Spleen (tissue), 7 donors: Measurements from ENCODE around the gene MEIKIN.

Experiments
- POLR2A ChIP-seq, 3 donors: fragments of 450-650 bp; IDR thresholded peaks; one replicate each; pipeline ENCODE4 v1.5.1; 2017; ENCODE audit warnings: antibody characterized with exemption in 3 of 3, mild to moderate bottlenecking in 1 of 3
- POLR2AphosphoS5 ChIP-seq, 3 donors: sonication (generic); formaldehyde crosslinking; IDR thresholded peaks; one replicate each; pipeline ENCODE4 v1.5.1; 2017; ENCODE audit warnings: antibody characterized with exemption in 3 of 3
- TF ChIP-seq, protein P1 (sequence below), 11 experiments: fragments of 200-600 bp in 7 of 11; fragments of 450-650 bp in 4 of 11; sonication (generic) in 4 of 11; IDR thresholded peaks in 8 of 11; conservative IDR thresholded peaks in 3 of 11; 1 replicate in 7 of 11; 2 replicates in 4 of 11; pipeline versions ENCODE4 v1.4.0 to v1.8.0; 2016 to 2021; ENCODE audit warnings: antibody characterized with exemption in 11 of 11, inconsistent platforms in 4 of 11, mild to moderate bottlenecking in 1 of 11
- donor health status: DM: no; HTN: no; CAD: no; lungs with moderate emphysema.
- donor health status: DM: no; HTN: no; CAD: no.
- donor health status: DM: no; HTN: no; CAD: no.

GRCh38 chr5:131795879-131796792 lies 149.3 kb downstream of the MEIKIN start:
- TF ChIP-seq, protein P1, sequence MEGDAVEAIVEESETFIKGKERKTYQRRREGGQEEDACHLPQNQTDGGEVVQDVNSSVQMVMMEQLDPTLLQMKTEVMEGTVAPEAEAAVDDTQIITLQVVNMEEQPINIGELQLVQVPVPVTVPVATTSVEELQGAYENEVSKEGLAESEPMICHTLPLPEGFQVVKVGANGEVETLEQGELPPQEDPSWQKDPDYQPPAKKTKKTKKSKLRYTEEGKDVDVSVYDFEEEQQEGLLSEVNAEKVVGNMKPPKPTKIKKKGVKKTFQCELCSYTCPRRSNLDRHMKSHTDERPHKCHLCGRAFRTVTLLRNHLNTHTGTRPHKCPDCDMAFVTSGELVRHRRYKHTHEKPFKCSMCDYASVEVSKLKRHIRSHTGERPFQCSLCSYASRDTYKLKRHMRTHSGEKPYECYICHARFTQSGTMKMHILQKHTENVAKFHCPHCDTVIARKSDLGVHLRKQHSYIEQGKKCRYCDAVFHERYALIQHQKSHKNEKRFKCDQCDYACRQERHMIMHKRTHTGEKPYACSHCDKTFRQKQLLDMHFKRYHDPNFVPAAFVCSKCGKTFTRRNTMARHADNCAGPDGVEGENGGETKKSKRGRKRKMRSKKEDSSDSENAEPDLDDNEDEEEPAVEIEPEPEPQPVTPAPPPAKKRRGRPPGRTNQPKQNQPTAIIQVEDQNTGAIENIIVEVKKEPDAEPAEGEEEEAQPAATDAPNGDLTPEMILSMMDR (IDR thresholded peaks at IDR 0.05 in 8 of 11, conservative IDR thresholded peaks at IDR 0.05 in 3 of 11): no peak
- TF ChIP-seq POLR2A (IDR thresholded peaks at IDR 0.05): no peak
- no peak for TF ChIP-seq POLR2AphosphoS5 (IDR thresholded peaks at IDR 0.05)
